NT2/D1 (cell line): ENCODE results near the gene GPR63.

Experiments used
- SUZ12 ChIP-seq: IDR thresholded peaks from 2 replicates; pipeline ENCODE4 v1.6.1; 2011; ENCODE audit not compliant: insufficient read length, insufficient read depth; ENCODE audit errors: extremely low read depth
- YY1 ChIP-seq: IDR thresholded peaks from 2 replicates; pipeline ENCODE4 v1.6.1; 2011; ENCODE audit not compliant: insufficient read length, insufficient read depth
- ZNF274 ChIP-seq: IDR thresholded peaks from 2 replicates; pipeline ENCODE4 v1.6.1; 2011; ENCODE audit warnings: mild to moderate bottlenecking, low read depth, low read length

DNA sequence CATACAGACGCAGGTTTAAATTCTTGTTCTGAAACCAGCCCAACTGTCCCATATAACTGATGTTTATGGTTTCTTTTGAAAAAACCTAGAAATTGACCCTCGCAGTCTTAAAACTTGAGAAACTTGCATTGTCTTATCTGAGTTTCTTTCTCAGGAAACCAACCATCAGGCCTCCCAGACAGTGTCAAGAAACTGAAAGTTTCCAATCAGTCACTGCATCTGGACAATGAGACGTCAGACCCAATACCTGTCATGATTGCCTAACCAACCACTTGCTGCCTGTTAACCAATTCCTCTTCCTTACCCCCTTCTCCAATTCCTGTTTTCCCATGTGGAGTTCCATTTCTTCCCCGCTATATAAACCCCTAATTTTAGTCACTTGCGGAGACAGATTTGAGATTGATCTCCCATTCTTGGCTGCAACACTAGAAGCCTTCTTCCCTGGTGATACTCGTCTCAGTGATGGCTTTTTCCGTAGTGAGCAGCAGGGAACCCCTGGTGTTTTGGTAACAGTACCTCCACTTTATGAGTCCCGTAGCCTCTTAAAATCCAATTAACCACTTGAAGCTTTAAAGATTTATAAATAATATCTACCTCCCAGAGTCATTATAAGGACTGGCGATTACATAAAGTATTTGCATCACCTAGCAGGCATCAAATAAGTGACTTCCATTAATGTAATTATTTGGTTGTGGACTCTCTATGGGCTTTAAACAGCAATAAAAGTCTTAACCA, 49.3 kb downstream of the GPR63 start:
- TF ChIP-seq ZNF274 (no peak), YY1 (no peak), SUZ12 (no peak)
